PC-3 (cell line): Measurements from ENCODE around the gene UBAP1. TPM values are rescaled to one million over a fixed set of nuclear protein-coding genes. Genes with fewer than 3 reads are reported as not detected.

Experiments used
- ATAC-seq: fragments of 200-7000 bp; cut with Tn5 transposase; 2 replicates; pipeline ENCODE4 v1.9.1; 2020; ENCODE audit warnings: mild to moderate bottlenecking, moderate library complexity
- BruUV-seq: library from RNA; stranded (reverse); fragments of 400-500 nt; replicated peaks from 2 replicates; lab custom pipeline; 2021; lab: Mats Ljungman, UMichigan
- CTCF ChIA-PET: fragments of 300-600 bp; sonication (Branson Sonifier 250); formaldehyde crosslinking; loops from one replicate; lab custom pipeline; 2022; ENCODE audit warnings: antibody characterized with exemption; lab: Charles Lee
- POLR2A ChIA-PET: fragments of 300-600 bp; sonication (Branson Sonifier 250); formaldehyde crosslinking; loops from one replicate; lab custom pipeline; 2022; ENCODE audit warnings: antibody characterized with exemption; ENCODE audit not compliant: unreplicated experiment; lab: Charles Lee
- DNase-seq: peaks from one replicate; pipeline ENCODE4 v3.0.0-alpha.2; 2015
- H2AFZ ChIP-seq: fragments of 300-600 bp; sonication (generic); 2 replicates; pipeline ENCODE4 v1.6.0; 2016; ENCODE audit warnings: antibody characterized with exemption, low read length
- H3F3A ChIP-seq: fragments of 300-600 bp; sonication (generic); one replicate; pipeline ENCODE4 v1.6.0; 2017; ENCODE audit warnings: antibody characterized with exemption, low read length, control low read depth, mild to moderate bottlenecking; ENCODE audit not compliant: unreplicated experiment
- H3K27ac ChIP-seq: fragments of 300-600 bp; sonication (generic); 2 replicates; pipeline ENCODE4 v1.5.1; 2016; ENCODE audit warnings: mild to moderate bottlenecking, low read length
- H3K27me3 ChIP-seq: fragments of 300-600 bp; sonication (generic); 2 replicates; pipeline ENCODE4 v1.6.1; 2016; ENCODE audit warnings: low read length, mixed read lengths
- H3K36me3 ChIP-seq: fragments of 300-600 bp; sonication (generic); 2 replicates; pipeline ENCODE4 v1.6.1; 2016; ENCODE audit warnings: low read depth, mixed run types, low read length, mixed read lengths
- H3K4me1 ChIP-seq: fragments of 300-600 bp; sonication (generic); 2 replicates; pipeline ENCODE4 v1.5.1; 2016; ENCODE audit warnings: low read length; ENCODE audit not compliant: insufficient read depth
- H3K4me2 ChIP-seq: fragments of 300-600 bp; sonication (generic); 2 replicates; pipeline ENCODE4 v1.6.0; 2016; ENCODE audit warnings: low read length
- H3K4me3 ChIP-seq: fragments of 300-600 bp; sonication (generic); 2 replicates; pipeline ENCODE4 v1.5.1; 2016; ENCODE audit warnings: mild to moderate bottlenecking, low read length, mixed read lengths
- H3K79me2 ChIP-seq: fragments of 300-600 bp; sonication (generic); 2 replicates; pipeline ENCODE4 v1.6.1; 2017; ENCODE audit warnings: low read length, mixed read lengths
- H3K9ac ChIP-seq: fragments of 300-600 bp; sonication (generic); 2 replicates; pipeline ENCODE4 v1.6.0; 2016; ENCODE audit warnings: mild to moderate bottlenecking, low read length
- H3K9me2 ChIP-seq: fragments of 300-600 bp; sonication (generic); replicated peaks from 2 replicates; pipeline ENCODE4 v1.6.1; 2016; ENCODE audit warnings: mixed run types, low read length, mixed read lengths
- H3K9me3 ChIP-seq: fragments of 300-600 bp; sonication (generic); 2 replicates; pipeline ENCODE4 v1.6.1; 2016; ENCODE audit warnings: low read length, mixed read lengths
- H4K20me1 ChIP-seq: fragments of 300-600 bp; sonication (generic); 2 replicates; pipeline ENCODE4 v1.6.1; 2016; ENCODE audit warnings: low read length, mixed read lengths
- CTCF ChIP-seq: fragments of 300-600 bp; sonication (generic); conservative IDR thresholded peaks from 2 replicates; pipeline ENCODE4 v1.5.1; 2017; ENCODE audit warnings: antibody characterized with exemption, low read depth, mild to moderate bottlenecking, low read length
- EZH2 ChIP-seq: fragments of 300-600 bp; sonication (generic); IDR thresholded peaks from one replicate; pipeline ENCODE4 v1.6.1; 2017; ENCODE audit warnings: antibody characterized with exemption, mild to moderate bottlenecking, low read length; ENCODE audit not compliant: unreplicated experiment
- EZH2phosphoT487 ChIP-seq: fragments of 300-600 bp; sonication (generic); IDR thresholded peaks from 2 replicates; pipeline ENCODE4 v1.6.1; 2018; ENCODE audit warnings: mild to moderate bottlenecking, antibody characterized with exemption, low read length, borderline replicate concordance
- intact Hi-C: fragments of 100-400 bp; cut with micrococcal nuclease; formaldehyde crosslinking; loops from 2 replicates; pipeline ENCODE4 v1.9.0; 2023
- total RNA-seq: library from RNA; depleted of rRNA; stranded (reverse); fragments of >200 nt; gene quantifications from 2 replicates; pipeline ENCODE4 v1.2.3, GENCODE V29; 2014

Gene UBAP1
- total RNA-seq, 1 experiment from 2014 or later = 15.2 TPM

- ATAC-seq (no peak), DNase-seq (no peak)
- no peaks in the 10 kb centered on the region for H3K9me2 ChIP-seq
- H3K9me3 ChIP-seq = no peaks in the 10 kb centered on the region
- no peaks in the 10 kb centered on the region for H3K27me3 ChIP-seq
- H3K36me3 ChIP-seq = no peaks in the 10 kb centered on the region
- H3K27ac ChIP-seq = no peak overlapping the region
- peaks cover 15% of the 10 kb centered on the region; the same call in 1 of the 2 replicates for H3K4me1 ChIP-seq
- ChIA-PET POLR2A (no interaction called here), CTCF (no interaction called here)
- no peak overlapping the region for H3K4me3 ChIP-seq
- no TSS peak for BruUV-seq
- H3K79me2 ChIP-seq = no peaks in the 10 kb centered on the region
- intact Hi-C loops = no loop called here
- TF ChIP-seq EZH2 (no peak), CTCF (no peak), EZH2phosphoT487 (no peak)
- no peaks in the 10 kb centered on the region for H4K20me1 ChIP-seq
- H3K4me2 ChIP-seq = no peak overlapping the region
- no peak overlapping the region for H3K9ac ChIP-seq
- no peak overlapping the region for H2AFZ ChIP-seq
- no peaks in the 10 kb centered on the region for H3F3A ChIP-seq
Observed at GRCh38 chr9:34157318-34157717, 21.5 kb upstream of the UBAP1 start.

GRCh38 chr9:34157898-34158297 lies 20.9 kb upstream of the UBAP1 start:
- BruUV-seq = no TSS peak
- Histone ChIP-seq H3K4me1 (peaks cover 15% of the 10 kb centered on the region), H2AFZ (no peak overlapping the region), H3K4me3 (no peak overlapping the region), H3K9me3 (no peaks in the 10 kb centered on the region), H3K4me2 (peak overlapping the region; percentile 45), H3K9ac (peak overlapping the region; percentile 40; the same call in 1 of the 2 replicates), H4K20me1 (no peaks in the 10 kb centered on the region), H3K36me3 (no peaks in the 10 kb centered on the region), H3K9me2 (no peaks in the 10 kb centered on the region), H3F3A (no peaks in the 10 kb centered on the region), H3K27ac (peak overlapping the region; percentile 60), H3K79me2 (no peaks in the 10 kb centered on the region), H3K27me3 (no peaks in the 10 kb centered on the region)
- DNase-seq (no peak), ATAC-seq (no peak)
- POLR2A ChIA-PET = interaction anchor here (0.6 kb wide), 1 partner anchor 131 kb away, joined by 5 read pairs; no protein-coding TSS in a partner anchor
- TF ChIP-seq EZH2 (no peak), EZH2phosphoT487 (no peak), CTCF (no peak)
- intact Hi-C loops = no loop called here
- CTCF ChIA-PET = no interaction called here

GRCh38 chr9:34158362-34158869 lies 20.4 kb upstream of the UBAP1 start:
- TF ChIP-seq EZH2 = no peak
- no peak for TF ChIP-seq CTCF
- no peak for TF ChIP-seq EZH2phosphoT487
- no peak overlapping the region for H3K4me3 ChIP-seq
- BruUV-seq = no TSS peak
- H3K9ac ChIP-seq = peak overlapping the region; percentile 40; the same call in 1 of the 2 replicates
- peak; percentile 81 for ATAC-seq
- H3K4me1 ChIP-seq = peaks cover 20% of the 10 kb centered on the region
- H2AFZ ChIP-seq = no peak overlapping the region
- intact Hi-C loops = no loop called here
- no peaks in the 10 kb centered on the region for H3K36me3 ChIP-seq
- peak; percentile 75 for DNase-seq
- peak overlapping the region; percentile 60 for H3K27ac ChIP-seq
- H3K9me3 ChIP-seq = no peaks in the 10 kb centered on the region
- no peaks in the 10 kb centered on the region for H3K9me2 ChIP-seq
- H3F3A ChIP-seq = no peaks in the 10 kb centered on the region
- H3K79me2 ChIP-seq = no peaks in the 10 kb centered on the region
- POLR2A ChIA-PET = interaction anchor here (0.5 to 0.6 kb wide), 2 partner anchors 130 to 379 kb away, joined by 4 to 5 read pairs; no protein-coding TSS in a partner anchor
- H3K4me2 ChIP-seq = peak overlapping the region; percentile 45
- no peaks in the 10 kb centered on the region for H3K27me3 ChIP-seq
- no peaks in the 10 kb centered on the region for H4K20me1 ChIP-seq
- CTCF ChIA-PET = no interaction called here
